ENCODE results near the gene SNED1.

SNED1 gene

DNA sequence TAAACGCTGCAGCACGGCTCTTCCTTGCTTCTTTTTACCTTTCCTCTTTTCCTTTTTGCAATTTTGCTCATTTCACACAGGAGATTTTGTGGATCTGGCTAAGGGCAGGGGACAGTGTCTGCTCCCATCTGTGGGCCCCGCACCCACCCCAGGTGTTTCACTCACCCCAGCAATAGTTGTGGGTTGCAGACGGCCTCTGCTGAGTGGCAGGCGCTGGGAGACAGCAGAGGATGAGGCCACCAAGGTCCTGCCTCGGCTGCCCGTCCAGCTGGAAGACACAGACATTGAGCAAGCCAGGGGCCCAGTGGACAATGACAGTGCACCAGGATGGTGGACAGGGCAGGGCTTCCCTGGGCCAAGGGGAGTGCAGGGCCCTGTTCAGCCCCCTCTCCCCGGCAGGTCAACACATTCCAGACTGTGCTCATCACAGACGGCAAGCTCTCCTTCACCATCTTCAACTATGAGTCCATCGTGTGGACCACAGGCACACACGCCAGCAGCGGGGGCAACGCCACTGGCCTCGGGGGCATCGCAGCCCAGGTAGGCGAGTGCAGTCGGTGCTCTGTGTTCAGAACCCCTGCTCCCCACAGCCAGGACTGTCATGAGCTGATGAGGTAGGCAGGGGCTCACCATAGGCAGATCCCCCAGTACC lies 35.0 kb downstream of the SNED1 start:
- Histone ChIP-seq H2BK15ac (ENCODE audit: low read length) (peak overlapping the region; percentile 93), H3K18ac (ENCODE audit: low read length) (peak overlapping the region; percentile 85), H3K27ac (replicated peaks; ENCODE audit: low read length) (no peak overlapping the region), H3K9ac (ENCODE audit: low read depth, low read length, poor library complexity) (no peak overlapping the region), H4K91ac (ENCODE audit: low read depth, low read length, poor library complexity) (no peak overlapping the region), H3K23ac (ENCODE audit: low read depth, low read length, poor library complexity) (no peak overlapping the region), H2BK120ac (ENCODE audit: low read depth, low read length) (peak overlapping the region; percentile 61), H3K36me3 (replicated peaks in 1 of 2; ENCODE audit: control insufficient read depth in 2 of 2, insufficient read depth in 2 of 2, low read length in 2 of 2) (no peaks in the 10 kb centered on the region), H3K79me1 (ENCODE audit: low read depth, low read length) (no peaks in the 10 kb centered on the region), H3K27me3 (ENCODE audit: control insufficient read depth in 3 of 3, insufficient read depth in 3 of 3, low read depth in 1 of 3, low read length in 3 of 3) (peaks cover 0 to 59% (median 24%) of the 10 kb centered on the region in 3 experiments), H3K4me2 (ENCODE audit: insufficient read depth, low read length, poor library complexity, severe bottlenecking) (no peak overlapping the region), H2AK5ac (ENCODE audit: low read depth, low read length) (peak overlapping the region; percentile 53), H3K4ac (ENCODE audit: low read length) (no peak overlapping the region), H3K14ac (ENCODE audit: low read length) (peak overlapping the region; percentile 14), H2AFZ (ENCODE audit: low read length) (no peak overlapping the region), H3K4me1 (ENCODE audit: control insufficient read depth in 2 of 2, insufficient read depth in 1 of 2, low read depth in 1 of 2, low read length in 2 of 2) (peaks cover 5 to 14% of the 10 kb centered on the region in 2 donors), H4K8ac (ENCODE audit: low read depth, low read length) (no peak overlapping the region), H2BK5ac (ENCODE audit: low read length) (no peak overlapping the region), H2BK12ac (ENCODE audit: low read length) (no peak overlapping the region), H3K9me3 (replicated peaks in 1 of 2; ENCODE audit: control insufficient read depth in 2 of 2, insufficient read depth in 1 of 2, low read depth in 1 of 2, low read length in 2 of 2) (no peaks in the 10 kb centered on the region), H3K4me3 (ENCODE audit: low read length in 2 of 2) (no peak overlapping the region)
- no peak for DNase-seq (ENCODE audit: low spot score)
- no CpG with 5 or more reads among the region's 17 CpGs for WGBS, 2 donors (ENCODE audit: extremely low coverage in 2 of 2, insufficient read length in 2 of 2, insufficient replicate concordance in 1 of 2)

DNA sequence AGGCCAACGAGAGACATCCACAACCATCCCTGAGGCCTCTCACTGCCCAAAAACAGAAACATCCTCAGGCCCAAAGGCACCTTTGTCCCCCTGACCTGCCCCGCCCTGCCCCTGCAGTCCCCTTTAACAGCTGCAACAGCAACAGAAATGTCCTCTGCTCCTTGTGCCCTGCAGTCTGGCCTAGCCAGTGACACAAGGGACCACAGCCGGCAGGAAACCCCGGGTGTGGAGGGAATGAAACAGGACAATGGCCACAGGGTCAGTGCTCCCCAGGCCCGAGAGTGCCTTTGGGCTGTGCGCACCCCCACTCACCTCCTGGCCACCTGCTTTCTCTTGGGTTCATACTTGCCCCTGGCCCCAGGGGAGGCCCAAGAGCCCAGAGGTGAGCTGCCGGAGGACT lies 35.6 kb downstream of the SNED1 start:
- peak overlapping the region; percentile 73 for H3K23ac ChIP-seq (ENCODE audit: low read depth, low read length, poor library complexity)
- no peak overlapping the region for H3K9ac ChIP-seq (ENCODE audit: low read depth, low read length, poor library complexity)
- no peaks in the 10 kb centered on the region for H3K79me1 ChIP-seq (ENCODE audit: low read depth, low read length)
- no CpG with 5 or more reads among the region's 7 CpGs for WGBS, 2 donors (ENCODE audit: extremely low coverage in 2 of 2, insufficient read length in 2 of 2, insufficient replicate concordance in 1 of 2)
- no peak overlapping the region for H3K4ac ChIP-seq (ENCODE audit: low read length)
- H4K8ac ChIP-seq (ENCODE audit: low read depth, low read length) = no peak overlapping the region
- H3K4me1 ChIP-seq (ENCODE audit: control insufficient read depth in 2 of 2, insufficient read depth in 1 of 2, low read depth in 1 of 2, low read length in 2 of 2) = peaks cover 5 to 14% of the 10 kb centered on the region in 2 donors
- peak overlapping the region; percentile 61 for H2BK120ac ChIP-seq (ENCODE audit: low read depth, low read length)
- peak overlapping the region; percentile 75 for H2AK5ac ChIP-seq (ENCODE audit: low read depth, low read length)
- H3K9me3 ChIP-seq (replicated peaks in 1 of 2; ENCODE audit: control insufficient read depth in 2 of 2, insufficient read depth in 1 of 2, low read depth in 1 of 2, low read length in 2 of 2) = no peaks in the 10 kb centered on the region
- DNase-seq (ENCODE audit: low spot score) = no peak
- H3K36me3 ChIP-seq (replicated peaks in 1 of 2; ENCODE audit: control insufficient read depth in 2 of 2, insufficient read depth in 2 of 2, low read length in 2 of 2) = no peaks in the 10 kb centered on the region
- no peak overlapping the region for H3K4me3 ChIP-seq (ENCODE audit: low read length in 2 of 2)
- H3K27ac ChIP-seq (replicated peaks; ENCODE audit: low read length) = no peak overlapping the region
- no peak overlapping the region for H2BK5ac ChIP-seq (ENCODE audit: low read length)
- no peak overlapping the region for H2BK12ac ChIP-seq (ENCODE audit: low read length)
- H2AFZ ChIP-seq (ENCODE audit: low read length) = no peak overlapping the region
- no peak overlapping the region for H4K91ac ChIP-seq (ENCODE audit: low read depth, low read length, poor library complexity)
- H3K4me2 ChIP-seq (ENCODE audit: insufficient read depth, low read length, poor library complexity, severe bottlenecking) = no peak overlapping the region
- H3K27me3 ChIP-seq (ENCODE audit: control insufficient read depth in 3 of 3, insufficient read depth in 3 of 3, low read depth in 1 of 3, low read length in 3 of 3) = peaks cover 0 to 65% (median 24%) of the 10 kb centered on the region in 3 experiments
- H3K18ac ChIP-seq (ENCODE audit: low read length) = peak overlapping the region; percentile 83
- no peak overlapping the region for H3K14ac ChIP-seq (ENCODE audit: low read length)
- H2BK15ac ChIP-seq (ENCODE audit: low read length) = peak overlapping the region; percentile 93

DNA sequence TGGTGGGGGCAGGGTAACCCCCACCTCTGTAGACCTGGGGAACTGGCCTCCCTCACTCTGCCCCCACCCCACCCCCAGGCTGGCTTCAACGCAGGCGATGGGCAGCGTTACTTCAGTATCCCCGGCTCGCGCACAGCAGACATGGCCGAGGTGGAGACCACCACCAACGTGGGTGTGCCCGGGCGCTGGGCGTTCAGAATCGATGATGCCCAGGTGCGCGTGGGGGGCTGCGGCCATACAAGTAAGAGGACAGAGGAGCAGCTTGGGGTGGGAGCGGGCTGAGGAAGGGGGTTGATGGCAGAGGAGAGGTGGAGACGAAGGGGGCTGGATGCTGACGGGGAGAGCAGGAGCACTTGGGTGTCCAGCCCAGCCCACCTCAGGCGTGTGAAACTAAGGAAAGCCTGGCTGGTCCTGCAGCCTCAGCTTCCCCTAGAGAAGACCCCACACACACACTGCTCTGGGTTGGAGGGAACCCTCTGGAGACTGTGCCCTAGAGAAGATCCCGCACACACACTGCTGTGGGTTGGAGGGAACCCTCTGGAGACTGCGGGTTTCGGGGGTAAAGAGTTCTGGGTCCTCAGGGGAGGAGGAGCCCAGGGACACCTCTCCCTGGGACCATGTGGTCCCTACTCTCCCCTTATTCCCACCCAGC lies 36.2 kb downstream of the SNED1 start:
- Histone ChIP-seq H3K9ac (ENCODE audit: low read depth, low read length, poor library complexity) (no peak overlapping the region), H3K14ac (ENCODE audit: low read length) (no peak overlapping the region), H2BK5ac (ENCODE audit: low read length) (no peak overlapping the region), H3K4me1 (ENCODE audit: control insufficient read depth in 2 of 2, insufficient read depth in 1 of 2, low read depth in 1 of 2, low read length in 2 of 2) (peaks cover 5 to 14% of the 10 kb centered on the region in 2 donors), H3K27ac (replicated peaks; ENCODE audit: low read length) (no peak overlapping the region), H2BK120ac (ENCODE audit: low read depth, low read length) (peak overlapping the region; percentile 61), H3K4me3 (ENCODE audit: low read length in 2 of 2) (no peak overlapping the region), H3K27me3 (ENCODE audit: control insufficient read depth in 3 of 3, insufficient read depth in 3 of 3, low read depth in 1 of 3, low read length in 3 of 3) (peaks cover 0 to 67% (median 24%) of the 10 kb centered on the region in 3 experiments), H3K9me3 (replicated peaks in 1 of 2; ENCODE audit: control insufficient read depth in 2 of 2, insufficient read depth in 1 of 2, low read depth in 1 of 2, low read length in 2 of 2) (no peaks in the 10 kb centered on the region), H2AFZ (ENCODE audit: low read length) (no peak overlapping the region), H3K79me1 (ENCODE audit: low read depth, low read length) (no peaks in the 10 kb centered on the region), H3K36me3 (replicated peaks in 1 of 2; ENCODE audit: control insufficient read depth in 2 of 2, insufficient read depth in 2 of 2, low read length in 2 of 2) (no peaks in the 10 kb centered on the region), H2AK5ac (ENCODE audit: low read depth, low read length) (peak overlapping the region; percentile 75), H3K4ac (ENCODE audit: low read length) (no peak overlapping the region), H4K91ac (ENCODE audit: low read depth, low read length, poor library complexity) (no peak overlapping the region), H3K4me2 (ENCODE audit: insufficient read depth, low read length, poor library complexity, severe bottlenecking) (no peak overlapping the region), H3K18ac (ENCODE audit: low read length) (peak overlapping the region; percentile 28), H4K8ac (ENCODE audit: low read depth, low read length) (peak overlapping the region; percentile 17), H2BK12ac (ENCODE audit: low read length) (no peak overlapping the region), H2BK15ac (ENCODE audit: low read length) (peak overlapping the region; percentile 85), H3K23ac (ENCODE audit: low read depth, low read length, poor library complexity) (peak overlapping the region; percentile 65)
- DNase-seq (ENCODE audit: low spot score) = no peak
- no CpG with 5 or more reads among the region's 22 CpGs for WGBS, 2 donors (ENCODE audit: extremely low coverage in 2 of 2, insufficient read length in 2 of 2, insufficient replicate concordance in 1 of 2)

DNA sequence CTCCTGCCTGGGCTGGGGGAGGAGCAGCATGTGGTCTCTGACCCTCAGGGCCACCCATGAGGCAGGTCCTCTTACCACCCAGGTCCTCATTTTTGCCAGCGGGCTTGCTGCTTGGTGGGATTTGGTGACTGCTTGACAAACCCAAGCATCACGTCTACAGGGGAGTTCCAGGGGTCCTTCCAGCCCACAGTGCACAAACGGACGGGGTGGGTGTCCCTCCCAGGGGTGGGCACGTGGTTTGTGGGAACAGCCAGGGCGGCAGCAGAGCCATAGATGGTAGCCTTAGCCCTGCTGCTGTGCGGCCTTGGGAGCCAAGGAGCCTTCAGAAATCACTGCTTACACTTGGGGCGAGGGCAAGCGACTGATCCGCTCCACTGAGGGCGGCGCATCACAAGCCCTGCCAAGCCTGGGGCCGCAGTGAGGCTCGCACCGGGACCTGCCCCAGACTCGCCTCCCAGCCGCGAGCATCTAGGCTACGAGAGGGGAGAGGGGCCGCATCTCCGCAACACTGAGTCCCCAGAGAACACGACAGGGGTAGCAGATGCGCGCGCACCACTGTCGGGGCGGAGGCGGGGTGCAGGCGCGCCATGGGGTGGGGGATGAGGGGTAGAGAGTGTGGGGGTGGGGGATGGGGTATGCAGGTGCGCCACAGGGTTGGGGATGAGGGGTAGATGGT lies 36.9 kb downstream of the SNED1 start:
- H3K9ac ChIP-seq (ENCODE audit: low read depth, low read length, poor library complexity) = peak overlapping the region; percentile 37
- H2AFZ ChIP-seq (ENCODE audit: low read length) = no peak overlapping the region
- H4K8ac ChIP-seq (ENCODE audit: low read depth, low read length) = no peak overlapping the region
- peak overlapping the region; percentile 74 for H2AK5ac ChIP-seq (ENCODE audit: low read depth, low read length)
- no peaks in the 10 kb centered on the region for H3K36me3 ChIP-seq (replicated peaks in 1 of 2; ENCODE audit: control insufficient read depth in 2 of 2, insufficient read depth in 2 of 2, low read length in 2 of 2)
- peak overlapping the region; percentile 46 for H2BK12ac ChIP-seq (ENCODE audit: low read length)
- H3K4me2 ChIP-seq (ENCODE audit: insufficient read depth, low read length, poor library complexity, severe bottlenecking) = peak overlapping the region; percentile 40
- H4K91ac ChIP-seq (ENCODE audit: low read depth, low read length, poor library complexity) = no peak overlapping the region
- peaks cover 5 to 14% of the 10 kb centered on the region in 2 donors for H3K4me1 ChIP-seq (ENCODE audit: control insufficient read depth in 2 of 2, insufficient read depth in 1 of 2, low read depth in 1 of 2, low read length in 2 of 2)
- no peak overlapping the region for H3K27ac ChIP-seq (replicated peaks; ENCODE audit: low read length)
- no peak overlapping the region for H3K14ac ChIP-seq (ENCODE audit: low read length)
- peaks cover 0 to 74% (median 24%) of the 10 kb centered on the region in 3 experiments for H3K27me3 ChIP-seq (ENCODE audit: control insufficient read depth in 3 of 3, insufficient read depth in 3 of 3, low read depth in 1 of 3, low read length in 3 of 3)
- H3K23ac ChIP-seq (ENCODE audit: low read depth, low read length, poor library complexity) = peak overlapping the region; percentile 65
- peak overlapping the region; percentile 96 for H2BK15ac ChIP-seq (ENCODE audit: low read length)
- no peak overlapping the region for H3K4me3 ChIP-seq (ENCODE audit: low read length in 2 of 2)
- no CpG with 5 or more reads among the region's 31 CpGs for WGBS, 2 donors (ENCODE audit: extremely low coverage in 2 of 2, insufficient read length in 2 of 2, insufficient replicate concordance in 1 of 2)
- no peak for DNase-seq (ENCODE audit: low spot score)
- peak overlapping the region; percentile 87 for H3K18ac ChIP-seq (ENCODE audit: low read length)
- peak overlapping the region; percentile 61 for H2BK120ac ChIP-seq (ENCODE audit: low read depth, low read length)
- H3K4ac ChIP-seq (ENCODE audit: low read length) = no peak overlapping the region
- no peaks in the 10 kb centered on the region for H3K9me3 ChIP-seq (replicated peaks in 1 of 2; ENCODE audit: control insufficient read depth in 2 of 2, insufficient read depth in 1 of 2, low read depth in 1 of 2, low read length in 2 of 2)
- no peak overlapping the region for H2BK5ac ChIP-seq (ENCODE audit: low read length)
- no peaks in the 10 kb centered on the region for H3K79me1 ChIP-seq (ENCODE audit: low read depth, low read length)
